ENCODE results near the gene EARS2. TPM values are rescaled to one million over a fixed set of nuclear protein-coding genes. Genes with fewer than 3 reads are reported as not detected.
A peak's percentile ranks its signal among the peaks of the same experiment; 100 is the strongest.

EARS2 gene
- total RNA-seq, 2 donors from 2014 or later: 18.2 to 83.1 TPM

GRCh38 chr16:23561586-23561985 is 4.4 kb upstream of the EARS2 start:
- H3K36me3 ChIP-seq (replicated peaks in 1 of 2; ENCODE audit: insufficient read depth in 1 of 2, low read depth in 2 of 2): peaks cover 6 to 33% of the 10 kb centered on the region in 2 donors
- no peaks in the 10 kb centered on the region for H3K27me3 ChIP-seq
- WGBS, 2 donors: 68 to 82% methylated on average over 5 of the region's 5 CpGs
- intact Hi-C loops (cut with DNase I): no loop called here
- DNase-seq (no peak), ATAC-seq (no peak)
- no peak overlapping the region for H3K27ac ChIP-seq
- no peak for TF ChIP-seq CTCF (IDR thresholded peaks at IDR 0.05)
- no peak for TF ChIP-seq POLR2A (IDR thresholded peaks at IDR 0.05)
- H3K4me1 ChIP-seq: peaks cover 34% of the 10 kb centered on the region
- no peaks in the 10 kb centered on the region for H3K9me3 ChIP-seq
- H3K4me3 ChIP-seq: no peak overlapping the region

- peak; percentile 1 for ATAC-seq
- 1 to 11% methylated on average over 5 to 56 of the region's 60 CpGs for WGBS, 2 donors
Observed at GRCh38 chr16:23557779-23558702, 891 bp upstream of the EARS2 start.

GRCh38 chr16:23554536-23554935 is 2.6 kb downstream of the EARS2 start:
- Histone ChIP-seq H3K9me3 (no peaks in the 10 kb centered on the region), H3K36me3 (replicated peaks in 1 of 2; ENCODE audit: insufficient read depth in 1 of 2, low read depth in 2 of 2) (peaks cover 9 to 14% of the 10 kb centered on the region in 2 donors), H3K4me1 (peaks cover 27% of the 10 kb centered on the region), H3K27me3 (no peaks in the 10 kb centered on the region), H3K4me3 (no peak overlapping the region), H3K27ac (no peak overlapping the region)
- WGBS, 2 donors: 79 to 83% methylated on average over 3 of the region's 3 CpGs
- TF ChIP-seq CTCF (IDR thresholded peaks at IDR 0.05): no peak
- TF ChIP-seq POLR2A (IDR thresholded peaks at IDR 0.05): no peak
- DNase-seq (no peak), ATAC-seq (no peak)
- intact Hi-C loops (cut with DNase I): loop anchor here (10.0 kb wide), 1 partner anchor 50 kb away; no protein-coding TSS in a partner anchor

More at GRCh38 chr16:23557779-23558702, 891 bp upstream of the EARS2 start:
- Histone ChIP-seq H3K9me3 (no peaks in the 10 kb centered on the region), H3K27ac (peak overlapping the region; percentile 81 to 91 (median 83)), H3K4me1 (peaks cover 41% of the 10 kb centered on the region), H3K27me3 (no peaks in the 10 kb centered on the region), H3K36me3 (replicated peaks in 1 of 2; ENCODE audit: insufficient read depth in 1 of 2, low read depth in 2 of 2) (peaks cover 3 to 12% of the 10 kb centered on the region in 2 donors), H3K4me3 (peak overlapping the region; percentile 72 to 90)
- TF ChIP-seq CTCF (IDR thresholded peaks at IDR 0.05): no peak
- TF ChIP-seq POLR2A (IDR thresholded peaks at IDR 0.05): no peak
- DNase-seq: peak in 1 of 4 donors; percentile 34
- intact Hi-C loops (cut with DNase I): loop anchor here (10.0 kb wide), 1 partner anchor 53 kb away; no protein-coding TSS in a partner anchor

- WGBS, 2 donors: 74 to 86% methylated on average over 6 of the region's 6 CpGs
- ATAC-seq: no peak
- Histone ChIP-seq H3K36me3 (replicated peaks in 1 of 2; ENCODE audit: insufficient read depth in 1 of 2, low read depth in 2 of 2) (peaks cover 17 to 22% of the 10 kb centered on the region in 2 donors), H3K9me3 (no peaks in the 10 kb centered on the region), H3K27ac (no peak overlapping the region), H3K27me3 (no peaks in the 10 kb centered on the region), H3K4me1 (peaks cover 11% of the 10 kb centered on the region), H3K4me3 (no peak overlapping the region)
- DNase-seq: no peak
- TF ChIP-seq CTCF (IDR thresholded peaks at IDR 0.05) (no peak), POLR2A (IDR thresholded peaks at IDR 0.05) (no peak)
- intact Hi-C loops (cut with DNase I): loop anchor here (10.0 kb wide), 1 partner anchor 47 kb away; no protein-coding TSS in a partner anchor
Observed at GRCh38 chr16:23552161-23552560, 5.0 kb downstream of the EARS2 start.
